ENCODE data around the gene TMEM201.
"Not testable (repeated sequence)": the region's sequence is repeated elsewhere in the genome, so short reads cannot be mapped to it uniquely, and the experiment has no call there.

GRCh38 chr1:9560090-9560489, 28.6 kb upstream of the TMEM201 start:
- not testable (repeated sequence) for TF ChIP-seq POLR2A (IDR thresholded peaks at IDR 0.05; ENCODE audit: low read length); GATA1 (IDR thresholded peaks at IDR 0.05; ENCODE audit: low read depth, low read length)
